Endothelial cell of umbilical vein (primary cell): ENCODE results near the gene SLC25A53. TPM values are rescaled to one million over a fixed set of nuclear protein-coding genes. Genes with fewer than 3 reads are reported as not detected.
A peak's percentile ranks its signal among the peaks of the same experiment; 100 is the strongest.

Experiments
- BruUV-seq: library from RNA; stranded (reverse); fragments of 400-500 nt; replicated peaks from 2 replicates; lab custom pipeline; 2021; lab: Mats Ljungman, UMichigan
- CTCF ChIA-PET: fragments of 300-600, 350-600 bp; sonication (Branson Sonifier 250); formaldehyde crosslinking; loops from one replicate; lab custom pipeline; 2021; ENCODE audit warnings: antibody characterized with exemption, inconsistent platforms; lab: Charles Lee
- POLR2A ChIA-PET: fragments of 300-600, 350-600 bp; sonication (Branson Sonifier 250); formaldehyde crosslinking; loops from one replicate; lab custom pipeline; 2021; ENCODE audit warnings: antibody characterized with exemption, inconsistent platforms; lab: Charles Lee
- DNase-seq: peaks from one replicate; pipeline ENCODE4 v3.0.0-alpha.2; 2011; ENCODE audit warnings: low read depth, low spot score
- FAIRE-seq: peaks from 2 replicates; lab custom pipeline; 2011; peaks lifted over from hg19 to GRCh38; lab: Jason Lieb, UNC
- H2AFZ ChIP-seq: 2 replicates; pipeline ENCODE4 v1.6.0; 2012; ENCODE audit warnings: low read depth, low read length, control low read depth, inconsistent platforms
- H3K27ac ChIP-seq: 2 replicates; pipeline ENCODE4 v1.5.1; 2011; ENCODE audit warnings: low read depth, mild to moderate bottlenecking, control low read depth, low read length, moderate library complexity; ENCODE audit not compliant: insufficient read depth
- H3K27me3 ChIP-seq, 2 experiments: 2 replicates each; pipeline versions ENCODE4 v1.6.0 to v1.6.1; 2011; ENCODE audit warnings: low read length in 2 of 2, mixed read lengths in 1 of 2; ENCODE audit not compliant: control insufficient read depth in 2 of 2, insufficient read depth in 2 of 2
- H3K36me3 ChIP-seq, 2 experiments: 2 replicates in 1 of 2; 3 replicates in 1 of 2; pipeline ENCODE4 v1.5.1; 2011; ENCODE audit warnings: low read length in 2 of 2, mild to moderate bottlenecking in 1 of 2, moderate library complexity in 1 of 2; ENCODE audit not compliant: control insufficient read depth in 2 of 2, insufficient read depth in 2 of 2; ENCODE audit errors: extremely low read depth in 1 of 2
- H3K4me1 ChIP-seq: 3 replicates; pipeline ENCODE4 v1.5.1; 2011; ENCODE audit warnings: mild to moderate bottlenecking, low read length; ENCODE audit not compliant: control insufficient read depth, insufficient read depth; ENCODE audit errors: extremely low read depth
- H3K4me2 ChIP-seq: 2 replicates; pipeline ENCODE4 v1.6.1; 2011; ENCODE audit warnings: low read length, control low read depth, mixed read lengths; ENCODE audit not compliant: insufficient read depth
- H3K4me3 ChIP-seq, 3 experiments: fragments of 200-600 bp in 1 of 3; sonication (generic), shearing (Covaris generic) in 1 of 3; replicated peaks in 1 of 3; 2 replicates each; pipeline ENCODE4 v1.5.1; 2011 to 2016; ENCODE audit warnings: control low read depth in 3 of 3, low read length in 3 of 3, mild to moderate bottlenecking in 2 of 3, inconsistent platforms in 1 of 3, low read depth in 1 of 3, moderate library complexity in 1 of 3; ENCODE audit not compliant: insufficient read depth in 1 of 3
- H3K79me2 ChIP-seq: 2 replicates; pipeline ENCODE4 v1.6.0; 2012; ENCODE audit warnings: low read length, inconsistent platforms; ENCODE audit not compliant: control insufficient read depth, insufficient read depth
- H3K9ac ChIP-seq: replicated peaks from 2 replicates; pipeline ENCODE3; 2011; ENCODE audit warnings: low read length, control low read depth; ENCODE audit not compliant: insufficient read depth; ENCODE audit errors: extremely low read depth
- H3K9me1 ChIP-seq: replicated peaks from 3 replicates; pipeline ENCODE4 v1.6.0; 2011; ENCODE audit warnings: mild to moderate bottlenecking, low read length; ENCODE audit not compliant: control insufficient read depth, insufficient read depth; ENCODE audit errors: extremely low read depth
- H3K9me3 ChIP-seq: replicated peaks from 2 replicates; pipeline ENCODE4 v1.5.1; 2012; ENCODE audit warnings: low read length, inconsistent platforms; ENCODE audit not compliant: control insufficient read depth, insufficient read depth
- H4K20me1 ChIP-seq: replicated peaks from 2 replicates; pipeline ENCODE3; 2011; ENCODE audit warnings: mild to moderate bottlenecking, low read length; ENCODE audit not compliant: control insufficient read depth, insufficient read depth; ENCODE audit errors: extremely low read depth
- GATA2 ChIP-seq: IDR thresholded peaks from 2 replicates; pipeline ENCODE4 v1.7.0; 2011; ENCODE audit warnings: low read depth, mild to moderate bottlenecking, moderate library complexity, mixed read lengths, low read length; ENCODE audit not compliant: insufficient read length, insufficient read depth
- MAX ChIP-seq: IDR thresholded peaks from 2 replicates; pipeline ENCODE4 v1.6.1; 2011; ENCODE audit not compliant: insufficient read depth, insufficient read length
- POLR2A ChIP-seq: IDR thresholded peaks from 2 replicates; pipeline ENCODE4 v1.6.1; 2012; ENCODE audit warnings: low read depth, mild to moderate bottlenecking, control low read depth, low read length
- dilution Hi-C: fragments of 300-500 bp; cut with MboI; formaldehyde crosslinking; loops from one replicate; pipeline ENCODE4 v1.15.0; 2019; ENCODE audit warnings: low sequenced_read_pairs; ENCODE audit not compliant: extremely low pct_ligation_motif_present
- intact Hi-C: fragments of 100-400 bp; cut with micrococcal nuclease; formaldehyde crosslinking; loops from one replicate; pipeline ENCODE4 v1.10.0; 2022
- polyA plus RNA-seq, 4 experiments: library from polyadenylated mRNA; depleted of rRNA in 3 of 4; stranded (reverse) in 3 of 4; unstranded in 1 of 4; fragments of >200 nt; gene quantifications; 2 replicates each; pipeline versions ENCODE4 v1.2.1 to v1.2.3, GENCODE V29; 2011 to 2012; ENCODE audit warnings: missing spikeins in 1 of 4
- total RNA-seq: library from RNA; stranded (reverse); gene quantifications from 2 replicates; pipeline ENCODE4 v1.2.3, GENCODE V29; 2021
- TF ChIP-seq, protein P1 (sequence below), 2 donors: IDR thresholded peaks; 1 replicate in 1 of 2; 2 replicates in 1 of 2; pipeline ENCODE4 v1.5.1; 2011; ENCODE audit warnings: low read length in 2 of 2, mild to moderate bottlenecking in 2 of 2, moderate library complexity in 2 of 2, control low read depth in 1 of 2, inconsistent platforms in 1 of 2, low read depth in 1 of 2; ENCODE audit not compliant: insufficient read depth in 1 of 2; ENCODE audit errors: extremely low read depth in 1 of 2

SLC25A53 gene
- total and polyA plus RNA-seq, 2 donors (not counting 3 experiments of a cell fraction or from before 2014, with no cell fraction given) = 4.6 to 6.3 TPM

DNA sequence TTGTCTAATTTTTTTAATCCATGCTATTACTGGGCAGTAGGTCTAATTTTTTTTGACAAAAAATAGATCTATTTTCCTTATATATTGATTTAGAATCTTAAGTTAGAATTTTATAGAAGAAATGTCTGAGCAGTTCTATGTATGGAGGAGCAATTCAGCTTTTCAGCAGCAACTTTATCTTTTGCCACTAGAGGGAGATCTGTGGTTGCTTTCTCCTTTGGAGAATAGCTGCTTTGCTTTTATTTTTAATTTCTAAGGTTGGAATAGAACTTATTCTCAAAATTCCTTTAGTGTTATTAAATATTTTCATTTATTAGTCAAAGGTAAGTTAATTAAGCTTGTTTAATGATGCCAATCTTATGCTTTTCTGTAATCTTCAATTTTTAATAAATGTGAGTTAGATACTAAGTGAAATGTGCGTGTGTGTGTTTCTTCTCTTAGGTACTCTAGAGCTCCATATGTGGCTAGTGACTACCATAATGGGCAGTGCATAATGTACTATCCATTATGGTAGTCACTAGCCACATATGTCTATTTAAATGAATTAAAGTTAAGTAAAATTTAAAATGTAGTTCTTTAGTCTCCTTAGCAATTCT is 38.8 kb upstream of the SLC25A53 start:
- Histone ChIP-seq H3K27ac (no peak overlapping the region), H3K9me3 (no peaks in the 10 kb centered on the region), H4K20me1 (no peaks in the 10 kb centered on the region), H2AFZ (no peak overlapping the region), H3K4me3 (no peak overlapping the region), H3K4me1 (no peaks in the 10 kb centered on the region), H3K79me2 (no peaks in the 10 kb centered on the region), H3K36me3 (peaks cover 2 to 4% of the 10 kb centered on the region in 2 experiments), H3K9ac (no peak overlapping the region), H3K27me3 (no peaks in the 10 kb centered on the region), H3K9me1 (no peaks in the 10 kb centered on the region), H3K4me2 (no peak overlapping the region)
- FAIRE-seq (no peak), DNase-seq (peak; percentile 29)
- BruUV-seq = no TSS peak
- intact Hi-C loops (loop anchor here (1.0 kb wide), 2 partner anchors 76 to 148 kb away; no protein-coding TSS in a partner anchor), dilution Hi-C loops (no loop called here)
- TF ChIP-seq, protein P1, sequence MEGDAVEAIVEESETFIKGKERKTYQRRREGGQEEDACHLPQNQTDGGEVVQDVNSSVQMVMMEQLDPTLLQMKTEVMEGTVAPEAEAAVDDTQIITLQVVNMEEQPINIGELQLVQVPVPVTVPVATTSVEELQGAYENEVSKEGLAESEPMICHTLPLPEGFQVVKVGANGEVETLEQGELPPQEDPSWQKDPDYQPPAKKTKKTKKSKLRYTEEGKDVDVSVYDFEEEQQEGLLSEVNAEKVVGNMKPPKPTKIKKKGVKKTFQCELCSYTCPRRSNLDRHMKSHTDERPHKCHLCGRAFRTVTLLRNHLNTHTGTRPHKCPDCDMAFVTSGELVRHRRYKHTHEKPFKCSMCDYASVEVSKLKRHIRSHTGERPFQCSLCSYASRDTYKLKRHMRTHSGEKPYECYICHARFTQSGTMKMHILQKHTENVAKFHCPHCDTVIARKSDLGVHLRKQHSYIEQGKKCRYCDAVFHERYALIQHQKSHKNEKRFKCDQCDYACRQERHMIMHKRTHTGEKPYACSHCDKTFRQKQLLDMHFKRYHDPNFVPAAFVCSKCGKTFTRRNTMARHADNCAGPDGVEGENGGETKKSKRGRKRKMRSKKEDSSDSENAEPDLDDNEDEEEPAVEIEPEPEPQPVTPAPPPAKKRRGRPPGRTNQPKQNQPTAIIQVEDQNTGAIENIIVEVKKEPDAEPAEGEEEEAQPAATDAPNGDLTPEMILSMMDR (IDR thresholded peaks at IDR 0.05; ENCODE audit: extremely low read depth in 1 of 2, insufficient read depth in 1 of 2, low read depth in 1 of 2, low read length in 2 of 2) = peak in 1 of 2 donors; percentile 42
- TF ChIP-seq MAX = no peak
- CTCF ChIA-PET = interaction anchor here (0.6 to 2.5 kb wide), 23 partner anchors 9 to 995 kb away, joined by 3 to 20 read pairs (median 4); partner anchors contain the start of genes ESX1 and SLC25A53
- POLR2A ChIA-PET = no interaction called here

GRCh38 chrX:104195013-104195412 is 38.2 kb upstream of the SLC25A53 start:
- dilution Hi-C loops = no loop called here
- Histone ChIP-seq H3K9me3 (no peaks in the 10 kb centered on the region), H3K27ac (no peak overlapping the region), H3K4me2 (no peak overlapping the region), H3K4me1 (no peaks in the 10 kb centered on the region), H3K27me3 (no peaks in the 10 kb centered on the region), H2AFZ (no peak overlapping the region), H3K9ac (no peak overlapping the region), H3K9me1 (no peaks in the 10 kb centered on the region), H4K20me1 (no peaks in the 10 kb centered on the region), H3K36me3 (peaks cover 0 to 4% of the 10 kb centered on the region in 2 experiments), H3K4me3 (no peak overlapping the region), H3K79me2 (no peaks in the 10 kb centered on the region)
- TF ChIP-seq MAX (no peak), POLR2A (no peak), GATA2 (no peak)
- ChIA-PET CTCF (interaction anchor here (0.9 to 2.5 kb wide), 21 partner anchors 8 to 995 kb away, joined by 3 to 20 read pairs (median 4); partner anchors contain the start of genes ESX1 and SLC25A53), POLR2A (no interaction called here)
- intact Hi-C loops = loop anchor here (1.0 kb wide), 2 partner anchors 76 to 148 kb away; no protein-coding TSS in a partner anchor
- BruUV-seq = no TSS peak
- DNase-seq (no peak), FAIRE-seq (no peak)
